CD4-positive, alpha-beta T cell treated with Interleukin-4 for 4 hours (primary cell): ENCODE data around the gene NPTN.

Source experiments
- DNase-seq: peaks from one replicate; pipeline ENCODE4 v3.0.0-alpha.2; 2020

Gene NPTN

DNA sequence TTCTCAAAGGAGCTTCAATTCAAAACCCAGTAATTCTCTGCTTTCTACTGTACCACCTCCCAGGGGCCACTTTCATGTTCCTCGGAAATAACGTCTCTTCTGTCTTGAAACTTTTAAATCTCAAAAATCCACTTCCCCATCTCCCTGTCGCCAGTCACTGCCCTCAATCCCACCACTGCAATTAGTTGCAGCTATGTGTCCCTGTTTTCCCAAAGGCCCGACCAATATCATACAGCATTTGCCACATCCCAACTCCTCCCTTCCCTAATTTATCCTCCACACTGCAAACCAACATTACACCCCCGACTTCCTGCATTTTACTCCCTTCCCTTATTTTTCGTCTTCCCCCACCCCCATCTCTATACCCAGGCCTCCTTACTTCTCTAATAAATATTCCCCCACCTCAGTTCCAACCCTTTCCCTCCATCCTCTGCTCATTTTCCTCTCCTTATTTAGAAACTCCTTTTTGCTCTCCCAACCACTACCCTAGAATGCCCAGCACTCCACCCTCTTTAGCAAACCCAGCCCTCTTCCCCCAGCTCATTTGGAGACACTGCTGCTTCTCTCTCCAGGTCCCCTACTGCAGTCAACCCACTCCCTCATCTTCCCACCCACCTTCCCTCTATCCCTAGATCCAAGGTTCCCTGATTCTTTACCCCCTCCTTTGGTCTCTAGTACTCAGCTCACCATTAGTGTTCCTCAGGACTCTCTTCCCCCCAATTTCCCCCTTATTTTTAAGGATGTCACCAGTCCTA, 1.1 kb downstream of the NPTN start:
- no peak for DNase-seq

- DNase-seq: no peak
Measured at GRCh38 chr15:73630921-73631362, 2.2 kb downstream of the NPTN start.

DNA sequence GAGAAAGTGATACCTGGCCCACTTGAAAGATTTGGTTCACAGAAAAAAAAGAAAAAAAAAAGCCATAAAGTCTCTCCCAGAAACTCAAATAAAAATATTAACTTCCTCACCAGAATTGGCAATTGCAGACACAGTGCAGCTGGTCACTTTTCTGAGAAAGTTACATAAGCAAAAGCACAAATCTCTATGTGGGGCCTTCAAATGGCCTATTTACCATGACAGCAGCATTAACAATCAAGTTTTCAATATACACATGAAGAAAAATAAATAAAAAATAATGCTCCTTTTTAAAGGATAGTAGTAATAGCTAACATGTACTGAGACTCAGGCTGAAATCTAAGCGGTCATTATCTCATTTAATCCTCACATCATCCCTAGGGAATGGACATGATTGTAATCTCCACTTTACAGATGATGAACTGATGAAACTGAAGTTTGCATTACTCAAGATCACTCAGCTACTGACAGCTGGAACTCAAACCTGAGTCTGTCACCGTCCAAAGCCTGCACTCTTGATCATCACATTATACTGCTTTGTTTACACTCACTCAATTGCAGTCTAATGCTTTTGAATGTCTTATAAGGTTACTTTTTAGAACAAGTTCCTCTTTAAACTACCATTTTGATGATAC, 3.3 kb downstream of the NPTN start:
- DNase-seq: no peak

DNA sequence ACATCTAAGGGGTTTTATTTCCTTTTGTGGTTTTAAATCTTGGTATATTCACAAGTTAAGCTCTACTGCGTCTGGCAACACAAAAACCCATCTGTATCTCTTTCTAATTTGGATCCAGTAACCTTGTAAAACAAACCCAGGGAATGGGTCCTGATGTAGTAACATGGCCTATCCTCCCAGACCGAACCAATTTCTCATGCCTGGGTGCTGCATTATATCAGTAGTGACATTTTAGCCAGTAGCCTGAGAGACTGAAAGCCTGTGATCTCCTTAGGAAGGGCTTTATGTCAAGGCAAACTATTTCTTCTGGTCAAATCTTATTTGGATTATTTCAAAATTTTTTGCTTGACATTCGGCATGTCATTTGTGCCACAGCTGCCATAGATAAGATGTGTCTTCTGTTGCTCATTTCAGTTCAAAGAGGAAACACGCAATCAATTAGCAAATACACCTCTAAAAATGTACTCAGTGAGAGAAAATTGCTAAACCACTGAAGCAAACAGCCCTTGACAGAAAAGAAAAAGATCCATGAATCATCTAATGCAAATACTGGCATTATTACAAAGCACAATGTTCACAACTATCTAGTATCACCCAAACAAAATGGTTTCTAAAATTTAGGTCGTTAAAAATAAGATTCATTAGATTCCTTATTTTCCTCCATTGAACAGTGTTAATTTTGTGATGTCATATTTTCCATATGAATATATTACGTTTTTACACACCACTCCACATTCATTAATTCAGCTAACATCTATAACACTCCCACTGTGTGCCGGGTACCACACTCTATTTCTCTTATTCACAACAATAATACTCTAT, 4.0 kb downstream of the NPTN start:
- no peak for DNase-seq

GRCh38 chr15:73628102-73628501, 5.1 kb downstream of the NPTN start:
- no peak for DNase-seq

DNA sequence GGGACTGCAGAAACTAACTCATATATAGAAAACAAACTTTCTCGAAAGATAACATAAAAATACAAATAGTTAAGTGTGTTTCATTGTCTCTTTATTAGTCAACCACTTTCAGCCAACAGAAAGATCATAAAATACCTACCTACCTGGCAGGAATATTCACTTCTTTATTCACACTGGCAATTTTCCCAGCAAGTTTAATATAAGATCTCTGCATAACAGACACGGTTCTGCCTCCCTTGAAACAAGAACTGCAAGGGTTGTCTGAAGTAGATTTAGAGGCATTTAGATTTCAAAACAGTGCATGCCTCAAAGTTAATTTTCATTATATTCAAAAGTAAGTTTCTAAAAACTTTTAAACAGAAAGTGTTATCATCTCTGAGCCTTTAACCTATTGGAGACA, 7.1 kb downstream of the NPTN start:
- DNase-seq: no peak

DNA sequence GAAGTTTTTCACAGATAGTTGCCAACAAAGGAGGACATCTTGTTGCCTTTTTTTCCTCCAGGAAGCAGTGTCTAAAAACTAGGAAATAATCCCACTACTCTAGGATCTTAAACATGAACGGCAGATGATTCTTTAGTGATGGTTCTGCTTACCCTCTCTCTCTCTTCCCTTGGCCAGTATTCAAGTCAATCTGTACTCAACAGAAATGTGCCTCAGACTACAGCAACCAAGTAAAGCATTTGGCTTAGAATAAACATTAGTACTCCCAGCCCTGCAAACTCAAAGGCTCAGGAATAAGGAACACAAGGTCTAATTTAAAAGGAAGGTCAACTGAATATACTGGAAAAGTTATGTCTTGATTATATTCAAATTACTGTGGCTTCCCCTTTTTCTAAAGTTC, 8.7 kb downstream of the NPTN start:
- DNase-seq: no peak

DNA sequence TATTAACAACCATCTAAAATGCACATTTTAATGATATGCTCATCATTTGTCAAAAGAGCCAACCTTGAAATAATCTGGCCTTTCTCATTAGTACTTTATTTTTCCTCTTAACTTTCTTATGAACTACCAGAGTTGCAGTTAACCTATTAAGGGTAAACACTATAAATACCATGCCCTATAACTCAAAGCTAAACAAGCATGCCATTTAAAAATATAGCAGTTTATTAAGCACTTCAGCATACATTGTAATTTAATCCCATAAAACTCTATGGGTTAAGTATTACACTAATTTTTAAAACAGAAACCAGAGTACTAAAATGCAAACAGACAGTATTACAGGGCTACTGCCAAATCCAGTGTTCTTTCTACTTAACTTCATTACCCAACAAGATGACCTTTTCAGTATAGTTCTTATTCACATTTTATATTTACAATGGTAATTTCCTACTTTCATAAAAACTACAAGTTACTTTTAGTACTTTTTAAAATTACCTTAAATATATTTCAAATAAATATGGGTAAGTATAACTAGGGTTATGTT, 11.8 kb downstream of the NPTN start:
- DNase-seq: no peak

GRCh38 chr15:73620078-73620477, 13.1 kb downstream of the NPTN start:
- no peak for DNase-seq

DNA sequence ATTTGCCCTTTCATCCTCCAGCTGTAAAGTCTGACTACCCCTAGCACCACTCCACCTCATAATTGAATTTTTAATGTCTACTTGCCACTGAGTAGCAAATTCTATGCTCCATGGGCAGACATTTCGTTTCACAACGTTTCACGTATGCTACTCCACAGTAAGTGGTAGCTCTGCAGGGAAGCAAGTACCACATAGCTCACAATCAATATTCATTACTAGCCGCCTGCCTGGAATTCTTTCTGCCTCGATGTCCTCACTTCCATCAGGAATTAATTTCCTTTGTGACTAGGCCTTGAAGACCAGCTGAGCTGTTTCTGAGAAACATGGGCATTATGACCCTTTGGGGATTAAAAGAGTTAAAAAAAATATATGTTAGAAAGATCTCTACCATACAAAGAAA, 15.3 kb downstream of the NPTN start:
- DNase-seq: no peak

GRCh38 chr15:73617301-73617831, 15.8 kb downstream of the NPTN start:
- no peak for DNase-seq

DNA sequence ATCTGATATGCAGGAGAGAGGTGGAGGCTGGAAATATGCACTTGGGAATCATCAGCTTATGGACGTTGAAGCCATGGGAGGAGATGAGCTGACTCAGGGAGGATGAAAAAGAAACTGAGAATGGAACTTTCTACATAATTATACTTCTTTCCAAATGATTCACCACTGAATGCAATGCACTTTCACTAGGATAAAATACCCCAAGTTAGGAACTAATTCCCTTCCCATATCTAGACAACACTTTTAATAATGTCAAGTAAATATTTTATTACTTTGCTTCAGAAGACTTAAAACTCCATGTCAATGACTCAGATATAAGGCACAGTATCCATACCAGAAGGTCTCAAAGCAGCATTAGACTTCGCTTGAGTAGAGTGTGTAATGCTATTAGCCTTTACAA, 24.2 kb downstream of the NPTN start:
- DNase-seq: no peak

- DNase-seq: no peak
Measured at GRCh38 chr15:73608475-73608874, 24.7 kb downstream of the NPTN start.

GRCh38 chr15:73607843-73608242, 25.3 kb downstream of the NPTN start:
- DNase-seq: no peak

DNA sequence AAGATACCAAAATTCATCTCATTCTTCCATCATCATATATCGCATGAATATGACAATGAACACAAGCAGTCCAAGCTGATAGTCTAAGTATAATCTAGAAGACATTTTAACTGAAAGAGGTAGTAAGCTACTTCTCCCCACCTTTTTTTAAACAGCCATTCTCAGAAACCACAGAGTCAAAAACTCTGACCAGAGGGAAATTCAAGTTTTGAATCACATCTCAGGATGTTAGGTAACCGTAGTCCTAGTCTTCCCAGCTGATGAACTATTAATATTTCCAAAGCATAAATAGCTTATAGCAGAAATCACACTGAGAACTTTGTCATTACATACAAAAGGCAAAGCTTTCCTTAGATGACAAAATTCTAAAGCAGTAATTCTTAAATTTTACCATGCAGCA, 25.8 kb downstream of the NPTN start:
- no peak for DNase-seq

GRCh38 chr15:73605759-73606436, 27.3 kb downstream of the NPTN start:
- DNase-seq: no peak

DNA sequence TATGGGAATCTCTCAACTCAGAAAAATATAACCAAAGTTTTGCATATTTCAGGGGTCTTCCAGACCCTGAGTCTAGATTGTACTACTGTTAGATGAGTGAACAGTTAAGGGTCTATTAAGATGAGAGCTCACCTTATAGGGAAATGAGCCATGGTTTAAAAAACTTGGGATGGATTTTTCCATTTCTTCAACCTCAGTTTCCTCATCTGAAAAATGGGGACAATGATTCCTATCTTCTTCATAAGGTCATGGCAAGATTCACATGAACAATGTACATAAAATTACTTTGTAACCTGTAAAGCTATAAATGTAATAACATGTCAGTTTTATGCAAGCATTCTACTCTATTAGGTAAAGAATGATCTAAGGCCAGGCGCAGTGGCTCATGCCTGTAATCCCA, 28.7 kb downstream of the NPTN start:
- DNase-seq: no peak

DNA sequence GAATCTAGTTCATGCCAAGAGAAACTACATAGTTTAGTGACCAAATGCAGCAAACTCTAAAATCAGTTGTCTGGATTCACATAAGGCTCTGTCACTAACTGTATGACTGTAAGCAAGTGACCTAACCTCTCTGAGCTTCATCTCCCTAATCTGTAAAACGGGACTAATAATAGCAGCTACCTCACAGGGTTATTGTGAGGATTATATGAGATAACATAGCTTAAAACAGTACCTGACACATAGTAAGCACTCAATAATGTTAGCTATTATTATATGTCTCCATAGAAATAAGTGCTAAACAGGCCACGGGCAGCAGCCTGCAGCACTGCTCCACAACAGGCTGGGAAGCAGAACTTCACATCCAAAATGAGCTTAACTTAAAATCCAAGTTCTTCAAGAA, 30.2 kb downstream of the NPTN start:
- DNase-seq: no peak

DNA sequence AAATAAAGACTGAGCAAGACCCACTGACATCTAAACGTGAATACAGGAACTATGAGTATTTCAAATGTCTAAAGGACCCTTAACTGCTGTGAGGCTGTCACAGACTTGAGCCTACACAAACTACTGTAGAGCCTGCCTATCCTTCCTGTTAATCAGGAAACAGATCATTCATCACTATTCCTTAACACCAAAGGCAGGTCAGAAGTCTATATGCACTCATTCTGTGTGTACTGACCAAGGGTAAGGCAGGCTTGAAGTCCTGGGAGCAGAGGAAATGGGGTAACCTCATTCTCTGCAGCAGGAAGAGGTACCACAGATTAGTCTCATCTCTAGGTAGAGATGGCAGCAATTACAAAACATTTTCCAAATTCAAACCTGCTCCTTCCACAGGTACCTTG, 30.7 kb downstream of the NPTN start:
- DNase-seq: no peak

GRCh38 chr15:73601451-73602445, 31.4 kb downstream of the NPTN start:
- no peak for DNase-seq
